NCI-H146 treated with DMSO at 0.1 percent for 48 hours (cell line): ENCODE results near the gene C1QTNF7.

Experiments
- DNase-seq: peaks from one replicate; lab custom pipeline; 2025; ENCODE audit not compliant: unreplicated experiment; lab: John Stamatoyannopoulos, UW

The C1QTNF7 gene

DNA sequence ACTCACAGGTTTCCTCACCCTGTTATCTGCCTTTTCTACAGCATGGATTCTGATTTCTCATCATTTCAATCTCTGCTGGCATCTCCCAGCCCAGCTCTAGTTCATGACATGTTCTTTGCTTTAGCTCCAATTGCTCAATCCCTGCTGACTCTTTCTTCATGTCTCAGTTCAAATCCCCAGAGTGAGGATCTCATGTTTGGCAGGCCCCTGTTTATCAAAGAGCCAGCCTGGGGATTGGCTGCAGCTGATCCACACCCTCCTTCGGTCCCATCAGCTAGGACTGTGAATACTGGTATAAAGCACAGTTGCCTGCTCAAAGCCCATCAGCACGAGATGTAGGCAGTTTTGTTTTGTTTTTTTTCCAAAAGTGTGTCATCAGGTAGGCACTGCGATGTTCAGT is 27.5 kb downstream of the C1QTNF7 start:
- DNase-seq, result no peak

DNA sequence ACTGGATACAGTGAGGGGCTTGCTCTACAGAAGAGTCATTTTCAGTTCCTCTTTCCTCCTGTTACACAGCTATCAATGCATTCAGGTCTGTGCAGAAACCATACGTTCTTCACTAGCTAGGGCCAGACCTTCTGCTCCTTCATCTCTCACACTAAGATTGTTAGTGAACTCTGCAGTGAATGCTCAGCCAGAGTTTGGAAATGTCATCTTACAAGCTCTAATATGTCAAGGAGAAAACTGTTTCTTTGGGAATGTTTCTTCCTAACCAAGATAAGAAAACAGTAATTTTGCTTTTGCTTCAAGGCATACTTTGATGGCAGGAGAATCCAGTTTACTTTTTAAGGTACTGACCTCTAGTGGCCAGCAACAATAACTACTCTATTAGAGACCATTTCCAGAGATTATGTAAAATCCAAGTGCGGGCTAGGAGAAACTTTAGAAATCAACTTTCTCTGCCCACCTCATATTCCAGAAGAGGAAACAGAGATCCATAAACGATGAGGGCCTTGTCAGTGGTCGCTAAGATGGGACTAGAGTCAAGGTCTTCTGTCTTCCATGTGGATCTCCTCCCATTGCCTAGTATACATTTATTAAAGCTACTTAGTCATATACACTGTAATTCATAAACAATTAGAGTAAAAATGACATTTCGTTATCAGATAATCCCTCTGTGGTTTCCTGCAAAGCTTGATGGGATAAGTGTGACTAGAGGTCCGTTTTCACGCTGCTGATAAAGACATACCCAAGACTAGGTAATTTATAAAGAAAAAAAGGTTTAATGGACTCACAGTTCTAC is 29.8 kb downstream of the C1QTNF7 start:
- peak; percentile 30 for DNase-seq

DNA sequence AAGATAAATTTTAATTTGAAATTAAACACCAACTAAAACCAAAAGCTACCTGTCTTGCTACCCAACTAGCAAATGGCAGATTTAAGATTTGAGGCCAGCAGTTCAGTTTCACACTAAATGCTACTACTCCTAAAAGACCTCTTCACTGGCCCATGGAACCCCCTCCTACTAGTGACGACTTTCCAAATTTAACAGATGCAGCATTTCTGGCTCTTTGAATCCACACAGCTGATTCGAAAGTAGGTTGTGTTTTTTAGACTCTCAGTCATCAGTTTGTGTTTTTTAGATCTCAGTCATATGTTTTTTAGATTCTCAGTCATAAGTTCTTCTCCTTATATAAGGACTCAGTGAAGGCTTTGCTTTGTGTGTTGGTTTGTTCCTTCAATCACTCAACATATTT is 30.8 kb downstream of the C1QTNF7 start:
- DNase-seq, result no peak

DNA sequence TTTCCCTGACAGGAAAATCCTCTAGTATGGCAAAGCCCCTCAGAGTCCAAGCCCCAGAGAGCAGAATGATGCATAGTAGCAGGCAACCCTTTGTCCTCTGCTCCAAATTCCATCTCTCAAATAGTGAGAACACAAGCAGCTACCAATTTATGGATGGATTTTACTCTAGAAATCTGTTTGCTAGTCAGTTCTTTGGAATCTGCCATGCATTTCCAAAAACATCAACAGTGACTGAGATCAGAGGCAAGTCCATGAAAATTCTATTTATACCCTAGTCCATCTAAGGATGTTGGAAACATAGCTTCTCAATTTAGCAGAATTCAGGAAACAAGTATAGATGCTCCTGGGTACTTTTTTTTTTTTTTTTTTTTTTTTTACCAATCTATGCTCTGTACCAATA is 31.9 kb downstream of the C1QTNF7 start:
- no peak for DNase-seq

DNA sequence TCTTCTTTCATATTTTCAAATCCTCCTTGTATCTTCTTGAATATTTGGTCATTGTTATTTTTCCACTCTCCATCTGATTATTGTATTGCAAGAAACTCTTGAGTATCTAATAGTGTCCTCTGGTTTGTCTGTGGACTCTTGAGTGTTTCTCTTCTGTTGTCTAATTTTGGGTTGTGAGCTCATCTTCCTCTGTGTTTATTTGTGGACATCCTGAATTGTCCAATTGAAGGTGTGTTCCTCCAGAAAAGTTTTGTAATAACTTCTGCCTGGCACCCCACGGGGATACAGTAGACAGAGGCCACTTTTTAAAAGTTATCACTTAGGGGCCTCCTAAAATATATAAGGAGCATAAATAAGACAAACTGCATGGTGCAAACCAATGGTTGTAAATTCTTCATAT is 38.8 kb downstream of the C1QTNF7 start:
- DNase-seq, result no peak

DNA sequence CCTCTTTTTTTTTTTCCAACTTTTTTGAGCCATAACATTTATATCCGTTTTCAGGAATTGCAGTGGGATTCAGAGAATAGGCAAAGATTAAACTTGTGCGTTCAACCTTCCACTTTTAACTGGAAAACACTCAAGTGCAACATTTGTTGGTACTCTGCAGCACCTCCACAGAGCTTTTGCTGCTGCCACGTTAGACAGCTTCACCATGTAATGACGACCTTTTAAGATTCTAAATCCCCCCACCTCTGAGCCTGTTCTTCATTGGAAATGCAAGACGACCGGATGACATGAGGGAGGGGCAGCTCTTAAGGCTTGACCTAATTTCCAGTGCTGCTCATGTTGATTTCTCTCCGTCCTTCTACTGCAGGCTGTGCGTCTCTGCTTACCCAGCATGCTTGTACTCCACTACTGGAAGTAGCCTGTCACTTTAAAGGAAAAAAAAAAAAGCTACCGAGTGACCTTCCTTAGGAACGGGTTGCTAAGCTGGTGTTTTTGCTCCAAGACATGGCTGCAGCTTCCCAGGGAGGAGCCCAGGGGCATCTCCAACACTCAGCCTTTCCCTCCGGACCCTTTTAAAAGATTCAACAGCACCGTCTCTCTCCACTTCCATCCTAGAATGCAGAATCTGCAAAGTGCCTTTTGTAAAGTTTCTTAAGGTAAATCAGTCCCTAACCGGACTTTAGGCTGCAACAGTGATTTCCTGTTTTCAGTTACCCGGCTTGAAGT is 41.7 kb downstream of the C1QTNF7 start, which contains the start of gene CC2D2A:
CC2D2A (plus strand) TSS at position 481 of the 726 bp plus-strand sequence. CDS start 6,051 bp downstream, outside the sequence.
- DNase-seq, result peak; percentile 69

DNA sequence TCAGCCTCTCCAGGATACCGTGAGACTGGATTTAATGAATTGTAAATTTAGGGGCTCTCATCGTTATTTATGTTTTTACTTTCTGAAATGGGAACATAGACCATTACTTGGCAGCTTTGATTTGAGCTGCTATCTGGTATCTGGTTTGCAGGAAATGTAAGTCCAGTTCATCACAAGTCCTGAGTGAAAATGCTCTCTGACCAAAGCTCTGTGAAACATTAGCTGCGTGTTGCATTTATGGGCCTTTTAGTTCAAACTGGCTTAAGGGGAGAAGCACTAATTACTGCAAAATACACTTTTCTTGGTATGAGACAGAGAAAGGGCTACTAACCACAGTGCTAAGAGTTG is 42.3 kb downstream of the C1QTNF7 start:
- no peak for DNase-seq

DNA sequence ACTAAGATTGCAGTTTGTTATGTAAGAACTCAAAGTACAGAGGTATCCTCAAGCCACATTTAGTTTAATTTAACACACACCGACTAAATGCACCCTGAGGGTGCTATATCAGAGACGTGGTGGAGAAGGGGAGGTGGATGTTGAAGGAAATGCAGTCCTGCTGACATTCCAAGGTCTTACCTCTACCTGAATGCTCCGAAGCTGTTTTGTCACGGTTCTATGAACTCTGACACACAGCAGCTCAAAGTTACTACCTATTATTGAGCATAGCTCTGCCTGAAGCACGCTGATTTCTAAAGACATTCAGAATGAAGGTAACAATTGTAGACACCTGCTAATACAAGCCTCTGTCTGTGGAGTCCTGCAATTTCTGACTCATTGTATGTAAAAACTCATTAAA is 48.6 kb downstream of the C1QTNF7 start:
- no peak for DNase-seq

DNA sequence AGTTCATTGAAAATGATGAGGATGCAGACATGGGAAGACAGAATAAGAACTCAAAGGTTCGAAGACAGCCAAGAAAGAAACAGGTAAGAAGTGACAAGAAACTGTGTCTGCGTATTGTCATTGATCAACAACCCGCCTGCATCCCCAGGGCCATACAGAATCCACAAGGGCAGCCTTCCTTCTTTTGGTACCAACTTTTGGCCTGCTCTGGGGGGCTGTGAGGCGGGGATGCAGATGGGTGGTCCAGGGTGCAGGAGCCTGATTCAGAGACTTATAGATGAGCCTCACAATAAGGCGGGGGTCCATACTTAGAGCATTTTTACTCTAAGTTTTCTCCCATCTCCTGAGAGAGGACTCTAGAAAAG is 50.9 kb downstream of the C1QTNF7 start:
- DNase-seq, result no peak

DNA sequence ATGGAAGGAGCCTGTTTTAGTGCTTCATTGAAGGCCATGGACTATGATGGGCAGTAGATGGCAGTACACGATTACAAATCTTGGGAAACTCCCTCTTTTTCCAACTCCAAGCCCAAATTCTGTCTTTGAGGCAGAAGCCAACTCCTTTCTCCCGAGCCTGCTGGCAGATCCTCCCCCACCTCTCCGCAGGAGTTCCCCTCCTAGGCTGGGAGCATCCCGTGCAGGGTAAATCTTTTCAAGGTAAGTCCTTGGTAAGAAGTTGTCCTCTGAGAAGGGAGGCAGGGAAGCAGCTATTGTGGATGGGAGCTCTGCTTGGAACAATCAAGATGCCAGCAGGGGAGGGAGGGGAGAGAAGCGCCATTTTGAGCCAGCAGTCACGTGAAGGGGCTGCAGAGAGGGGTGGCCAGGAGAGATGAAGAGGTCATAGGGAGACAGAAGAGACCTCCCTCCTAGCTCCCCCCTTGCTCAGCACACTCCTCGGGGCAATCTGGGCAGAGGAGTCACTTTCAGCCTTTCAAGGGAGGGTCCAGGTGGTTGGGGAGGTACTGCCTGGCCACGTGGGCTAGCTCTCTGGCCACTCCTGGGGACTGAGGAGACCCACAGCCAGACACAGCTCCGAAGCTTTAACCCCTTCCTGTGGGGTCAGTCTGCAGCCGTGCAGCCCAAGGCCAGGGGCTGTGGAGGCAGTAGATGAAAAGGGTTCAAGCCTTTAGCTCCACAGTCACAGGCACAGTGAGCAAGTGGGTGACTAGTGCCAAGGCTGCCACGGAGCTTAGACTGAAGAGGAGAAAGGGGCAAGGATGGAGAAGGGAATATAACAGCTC is 51.5 kb downstream of the C1QTNF7 start:
- DNase-seq, result peak; percentile 90

DNA sequence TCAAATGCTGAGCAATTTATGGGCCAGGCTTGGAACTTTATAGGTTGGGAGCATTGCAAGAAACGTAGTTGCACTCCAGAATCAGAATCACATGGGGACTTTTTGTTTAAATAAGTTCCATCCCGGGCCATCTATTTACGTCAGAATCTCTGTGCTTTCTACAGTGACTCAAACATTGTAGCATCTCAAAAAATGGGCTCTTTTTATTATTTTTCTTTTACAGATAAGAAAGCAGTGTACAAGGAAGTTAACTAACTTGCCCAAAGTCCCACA is 52.0 kb downstream of the C1QTNF7 start:
- no peak for DNase-seq

DNA sequence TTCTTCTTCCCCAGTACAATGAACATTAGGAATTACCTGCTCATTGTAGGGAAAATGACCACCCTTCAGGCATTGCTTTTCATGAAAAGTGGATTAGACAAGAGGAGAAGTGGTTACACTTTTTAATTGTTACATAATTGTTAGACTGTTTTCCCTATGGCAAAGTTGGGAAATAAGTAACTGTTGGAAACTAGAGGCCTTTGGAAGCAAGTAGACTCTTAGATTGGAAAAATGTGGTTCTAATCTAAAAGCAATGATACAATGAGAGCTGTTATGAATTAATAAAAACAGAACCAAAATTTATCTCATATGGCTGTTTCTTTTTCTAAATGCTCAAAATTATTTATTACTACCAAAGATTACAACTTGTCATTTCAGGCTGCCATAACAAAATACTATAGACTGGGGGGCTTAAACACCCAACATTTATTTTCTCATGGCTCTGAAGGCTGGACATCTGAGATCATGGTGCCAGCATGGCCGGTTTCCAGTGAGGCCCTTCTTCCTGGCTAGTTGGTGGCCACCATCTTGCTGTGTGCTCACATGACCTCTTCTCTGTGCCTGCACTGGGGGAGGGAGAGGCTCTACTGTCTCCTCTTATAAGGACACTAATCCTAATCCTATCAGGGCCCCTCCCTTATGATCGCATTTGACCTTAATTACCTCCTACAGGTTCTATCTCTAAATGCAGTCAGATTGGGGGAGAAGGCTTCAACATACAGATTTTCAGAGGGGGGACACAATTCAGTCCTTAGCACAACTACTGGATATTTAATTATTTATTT is 54.3 kb downstream of the C1QTNF7 start:
- no peak for DNase-seq

DNA sequence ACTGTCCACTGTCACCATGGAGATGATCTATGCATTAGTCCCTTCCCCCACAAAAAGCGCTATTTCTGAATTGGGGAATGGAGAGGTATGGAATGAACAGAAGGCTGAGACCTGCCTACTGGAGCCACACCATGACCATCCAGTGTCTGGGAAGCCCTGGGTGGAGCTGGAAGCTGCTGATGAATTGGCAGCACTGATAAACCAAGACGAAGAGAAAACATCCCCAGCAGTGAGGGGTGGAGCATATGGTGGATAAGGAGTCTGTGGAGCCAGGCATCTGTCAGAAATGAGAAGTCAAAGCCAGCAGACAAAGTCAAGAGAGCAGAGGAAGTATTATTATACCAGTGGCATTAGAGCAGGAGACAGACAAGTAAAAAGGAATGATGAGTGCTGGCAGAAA is 55.0 kb downstream of the C1QTNF7 start:
- DNase-seq, result no peak

DNA sequence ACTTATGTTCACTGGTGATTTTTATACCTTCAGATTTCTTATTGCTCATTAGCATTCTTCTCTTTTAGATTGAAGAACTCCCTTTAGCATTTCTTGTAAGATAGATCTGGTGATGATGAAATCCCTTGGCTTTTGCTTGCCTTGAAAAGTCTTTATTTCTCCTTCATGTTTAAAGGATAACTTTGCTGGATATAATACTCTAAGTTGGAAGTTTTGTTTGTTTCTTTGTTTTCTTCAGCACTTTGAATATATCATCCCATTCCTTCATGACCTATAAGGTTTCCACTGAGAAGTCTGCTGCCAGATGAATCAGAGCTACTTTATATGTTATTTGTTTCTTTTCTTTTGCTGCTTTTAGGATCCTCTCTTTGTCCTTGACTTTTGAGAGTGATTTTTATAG is 60.3 kb downstream of the C1QTNF7 start:
- no peak for DNase-seq

DNA sequence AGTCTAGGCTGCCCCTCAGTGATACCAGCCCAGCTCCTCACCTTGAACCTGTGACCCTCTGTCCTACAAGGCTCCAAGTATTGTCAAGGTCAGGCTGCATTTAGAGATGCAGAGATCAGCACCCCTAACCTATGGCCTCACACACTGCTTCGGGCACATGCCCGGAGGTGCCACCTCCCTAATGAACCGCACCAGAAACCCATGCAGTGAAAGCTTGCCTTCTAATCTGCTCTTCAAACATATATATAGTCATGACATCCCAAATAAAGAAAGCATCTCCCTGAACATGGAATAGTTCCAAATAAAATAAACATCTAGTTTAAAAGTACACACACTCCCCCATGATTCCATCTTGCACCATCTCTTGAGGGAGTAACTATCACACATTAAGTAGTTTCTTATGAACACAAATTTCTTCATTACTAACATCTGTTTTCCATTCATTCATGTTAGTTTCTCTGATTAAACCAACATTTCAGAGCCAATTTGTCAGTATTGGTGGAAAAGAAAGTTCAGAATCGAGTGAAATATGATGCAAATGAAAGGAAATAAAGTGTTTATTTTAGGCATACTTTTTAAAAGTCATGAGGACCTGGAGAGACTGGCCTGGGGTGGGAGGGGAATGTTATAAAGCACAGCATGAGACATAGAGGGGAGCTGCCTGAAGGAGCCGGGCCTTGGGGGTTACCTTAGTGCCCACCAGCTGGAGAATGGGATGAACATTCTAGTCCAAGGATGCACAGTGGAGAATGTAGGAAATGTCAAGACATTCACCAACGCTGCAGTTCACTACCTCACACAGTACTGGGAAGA is 61.0 kb downstream of the C1QTNF7 start:
- no peak for DNase-seq

DNA sequence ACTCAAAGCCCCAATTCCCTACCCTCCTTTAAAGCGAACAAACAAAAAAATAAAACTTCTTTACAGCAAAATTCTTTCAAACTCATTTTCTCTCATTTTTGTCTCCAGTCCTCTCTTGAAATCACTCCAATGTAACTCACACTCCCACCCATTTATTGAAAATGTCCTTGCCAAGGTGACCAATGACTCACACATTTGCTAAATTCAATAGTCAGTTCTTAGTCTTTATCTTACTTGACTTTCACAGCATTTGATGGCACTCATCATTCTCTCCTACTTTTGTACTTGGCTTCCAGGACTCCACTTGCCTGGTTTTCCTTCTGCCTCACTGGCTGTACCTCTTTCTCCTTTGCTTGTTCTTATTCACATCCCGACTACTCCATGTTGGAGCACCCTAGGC is 61.7 kb downstream of the C1QTNF7 start:
- DNase-seq, result no peak

DNA sequence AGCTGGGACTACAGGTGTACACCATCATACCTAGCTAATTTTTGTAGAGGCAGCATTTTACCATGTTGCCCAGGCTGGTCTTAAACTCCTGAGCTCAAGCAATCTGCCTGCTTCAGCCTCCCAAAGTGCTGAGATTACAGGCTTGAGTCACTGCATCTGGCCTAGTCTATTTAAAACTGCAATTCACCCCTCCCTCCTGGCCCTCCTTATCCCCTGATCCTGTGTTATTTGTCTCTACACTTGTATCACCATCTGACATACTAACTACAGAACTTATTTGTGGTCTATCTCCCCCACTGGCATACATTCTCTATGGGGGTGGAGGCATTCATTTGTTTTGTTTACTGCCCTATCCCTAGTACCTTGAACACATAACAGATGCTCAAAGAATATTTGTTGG is 65.6 kb downstream of the C1QTNF7 start:
- DNase-seq, result no peak

DNA sequence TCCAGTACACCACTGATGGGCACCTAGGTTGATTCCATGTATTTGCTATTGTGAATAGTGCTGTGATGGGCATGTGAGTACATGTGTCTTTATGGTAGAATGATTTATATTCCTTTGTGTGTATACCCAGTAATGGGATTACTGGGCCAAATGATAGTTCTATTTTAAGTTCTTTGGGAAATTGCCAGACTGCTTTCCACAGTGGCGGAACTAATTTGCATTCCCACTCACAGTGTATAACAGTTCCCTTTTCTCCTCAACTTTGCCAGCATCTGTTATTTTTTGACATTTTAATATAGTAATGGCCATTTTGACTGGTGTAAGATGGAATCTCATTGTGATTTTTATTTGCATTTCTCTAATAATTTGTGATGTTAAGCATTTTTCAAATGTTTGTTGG is 67.8 kb downstream of the C1QTNF7 start:
- DNase-seq, result no peak
